HFF-Myc (cell line): Measurements from ENCODE around the gene MYEOV.

ENCODE experiments used
- DNase-seq: peaks from one replicate; pipeline ENCODE4 v3.0.0-alpha.2; 2011; ENCODE audit warnings: low read depth; ENCODE audit errors: extremely low read depth
- H3K4me3 ChIP-seq: replicated peaks from 2 replicates; pipeline ENCODE4 v1.5.1; 2011; ENCODE audit warnings: low read depth, mild to moderate bottlenecking, control low read depth, low read length
- TF ChIP-seq, protein P1 (sequence below): IDR thresholded peaks from 2 replicates; pipeline ENCODE4 v1.5.1; 2012; ENCODE audit warnings: mild to moderate bottlenecking, low read depth, low read length, control low read depth; ENCODE audit errors: missing control alignments

MYEOV gene

DNA sequence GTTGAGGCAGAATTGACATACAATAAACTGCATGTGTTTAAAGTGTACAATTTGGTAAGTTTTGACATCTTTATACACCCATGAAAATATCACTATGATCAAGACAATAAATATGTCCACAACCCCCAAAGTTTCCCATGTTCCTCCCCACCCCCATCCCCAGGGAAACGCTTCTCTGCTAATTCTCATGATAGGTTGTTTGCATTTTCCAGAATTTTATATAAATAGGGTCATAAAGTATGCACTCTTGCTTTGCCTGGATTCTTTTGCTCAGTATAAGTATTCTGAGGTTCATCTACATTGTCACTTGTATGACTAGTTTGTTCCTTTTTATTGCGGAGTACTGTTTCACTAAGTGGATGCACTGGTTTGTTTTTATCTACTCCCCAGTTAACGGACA lies 35.6 kb downstream of the MYEOV start:
- no peak for DNase-seq
- TF ChIP-seq, protein P1, sequence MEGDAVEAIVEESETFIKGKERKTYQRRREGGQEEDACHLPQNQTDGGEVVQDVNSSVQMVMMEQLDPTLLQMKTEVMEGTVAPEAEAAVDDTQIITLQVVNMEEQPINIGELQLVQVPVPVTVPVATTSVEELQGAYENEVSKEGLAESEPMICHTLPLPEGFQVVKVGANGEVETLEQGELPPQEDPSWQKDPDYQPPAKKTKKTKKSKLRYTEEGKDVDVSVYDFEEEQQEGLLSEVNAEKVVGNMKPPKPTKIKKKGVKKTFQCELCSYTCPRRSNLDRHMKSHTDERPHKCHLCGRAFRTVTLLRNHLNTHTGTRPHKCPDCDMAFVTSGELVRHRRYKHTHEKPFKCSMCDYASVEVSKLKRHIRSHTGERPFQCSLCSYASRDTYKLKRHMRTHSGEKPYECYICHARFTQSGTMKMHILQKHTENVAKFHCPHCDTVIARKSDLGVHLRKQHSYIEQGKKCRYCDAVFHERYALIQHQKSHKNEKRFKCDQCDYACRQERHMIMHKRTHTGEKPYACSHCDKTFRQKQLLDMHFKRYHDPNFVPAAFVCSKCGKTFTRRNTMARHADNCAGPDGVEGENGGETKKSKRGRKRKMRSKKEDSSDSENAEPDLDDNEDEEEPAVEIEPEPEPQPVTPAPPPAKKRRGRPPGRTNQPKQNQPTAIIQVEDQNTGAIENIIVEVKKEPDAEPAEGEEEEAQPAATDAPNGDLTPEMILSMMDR = no peak
- H3K4me3 ChIP-seq = no peak overlapping the region

DNA sequence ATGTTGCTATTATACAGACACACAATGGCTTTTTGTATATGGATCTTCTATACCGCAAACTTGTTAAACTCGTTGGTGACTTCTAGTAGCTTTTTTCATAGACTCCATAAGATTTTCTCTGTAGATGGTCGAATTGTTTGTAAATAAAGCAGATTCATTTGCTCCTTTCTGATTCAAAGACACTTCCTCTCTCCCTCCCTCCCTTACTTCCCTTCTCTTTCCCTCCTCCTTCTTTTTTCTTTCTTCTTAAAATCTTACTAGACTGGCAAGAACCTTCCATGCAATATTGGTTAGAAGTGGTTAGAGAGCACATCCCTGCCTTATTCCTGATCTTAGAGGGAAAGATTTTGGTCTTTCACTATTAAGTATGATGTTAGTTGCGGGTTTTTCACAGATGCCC lies 36.4 kb downstream of the MYEOV start:
- no peak for DNase-seq
- H3K4me3 ChIP-seq = no peak overlapping the region
- TF ChIP-seq, protein P1 = no peak

DNA sequence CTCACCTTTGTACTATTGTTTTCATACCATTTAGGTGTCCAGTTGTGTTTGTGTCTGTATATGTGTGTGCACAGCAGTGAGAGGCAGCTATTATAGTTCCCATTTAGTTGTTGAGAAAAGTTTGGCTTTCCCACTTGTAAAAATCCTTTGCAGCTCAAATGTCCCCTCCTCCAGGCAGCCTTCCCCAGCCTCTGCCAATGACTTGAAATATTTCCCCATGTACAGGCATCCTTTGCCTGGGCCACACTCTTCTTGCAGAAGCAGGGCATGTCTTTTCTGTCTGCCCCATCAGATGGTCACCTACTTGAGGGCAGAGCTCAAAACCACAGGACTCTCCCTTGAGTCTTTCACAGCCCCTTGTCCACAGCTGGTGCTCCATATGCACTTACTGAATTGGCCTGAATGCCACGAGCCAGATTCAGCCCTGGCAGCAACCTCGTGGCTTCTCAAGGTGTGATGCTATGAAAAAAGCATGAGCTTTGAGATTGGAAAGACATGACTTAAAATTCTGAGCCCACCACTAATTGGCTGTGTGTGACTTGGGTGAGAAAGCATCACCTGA lies 39.3 kb downstream of the MYEOV start:
- TF ChIP-seq, protein P1 = no peak
- DNase-seq = no peak
- no peak overlapping the region for H3K4me3 ChIP-seq

DNA sequence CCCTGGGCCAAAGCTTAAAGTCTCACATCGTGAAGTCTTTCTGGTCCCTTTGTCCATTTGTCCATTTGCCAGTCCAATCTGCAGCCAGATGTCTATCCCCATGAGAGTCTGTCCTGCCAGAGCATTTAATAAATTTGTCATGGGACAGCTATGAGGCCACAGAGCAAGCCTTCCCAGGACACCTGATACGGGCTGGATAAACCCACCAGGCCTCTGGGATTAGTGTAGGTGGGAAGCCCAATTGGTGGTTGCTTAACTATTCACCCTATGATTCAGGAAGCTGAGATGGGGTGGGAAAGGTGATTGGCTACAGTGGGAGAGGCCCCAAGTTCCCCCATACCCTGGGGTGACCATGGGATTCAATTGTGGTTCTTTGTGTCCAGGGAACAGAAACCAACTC lies 39.9 kb downstream of the MYEOV start:
- no peak overlapping the region for H3K4me3 ChIP-seq
- TF ChIP-seq, protein P1 = no peak
- no peak for DNase-seq

DNA sequence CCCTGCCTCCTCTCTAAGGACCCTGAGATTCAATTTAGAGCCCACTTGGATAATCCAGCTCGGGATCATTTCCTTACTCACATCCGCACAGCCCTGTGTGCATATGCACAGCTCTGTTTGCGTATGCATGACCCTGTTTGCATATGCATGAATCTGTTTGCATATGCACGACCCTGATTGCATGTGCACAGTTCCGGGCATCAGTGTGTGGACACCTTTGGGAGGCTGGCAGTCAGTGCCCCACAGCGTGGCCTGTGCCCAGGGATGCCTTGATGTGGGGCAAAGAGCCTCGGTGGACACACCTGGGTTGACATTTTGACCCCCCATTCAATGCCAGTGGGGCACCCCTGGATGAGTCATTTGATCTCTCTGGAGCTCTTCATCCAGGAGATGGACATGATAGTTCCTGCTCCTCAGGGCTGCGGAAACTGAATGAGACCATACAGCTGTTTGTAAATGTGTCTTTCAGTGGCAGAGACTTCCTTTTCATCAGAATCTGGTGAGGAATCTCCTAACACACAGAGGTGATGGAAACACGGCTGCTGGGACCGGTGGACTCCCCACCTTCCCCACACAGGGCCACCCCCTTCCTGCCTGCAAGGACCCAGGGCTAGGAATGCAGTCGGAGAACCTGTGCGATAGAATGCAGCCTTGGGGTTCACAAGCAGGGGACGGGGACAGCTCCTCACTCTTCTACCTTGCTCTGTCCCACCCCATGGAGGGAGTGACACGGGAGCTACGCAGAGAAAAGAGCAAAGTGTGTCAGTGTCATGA lies 41.2 kb downstream of the MYEOV start:
- DNase-seq = no peak
- TF ChIP-seq, protein P1 = no peak
- H3K4me3 ChIP-seq = no peak overlapping the region

DNA sequence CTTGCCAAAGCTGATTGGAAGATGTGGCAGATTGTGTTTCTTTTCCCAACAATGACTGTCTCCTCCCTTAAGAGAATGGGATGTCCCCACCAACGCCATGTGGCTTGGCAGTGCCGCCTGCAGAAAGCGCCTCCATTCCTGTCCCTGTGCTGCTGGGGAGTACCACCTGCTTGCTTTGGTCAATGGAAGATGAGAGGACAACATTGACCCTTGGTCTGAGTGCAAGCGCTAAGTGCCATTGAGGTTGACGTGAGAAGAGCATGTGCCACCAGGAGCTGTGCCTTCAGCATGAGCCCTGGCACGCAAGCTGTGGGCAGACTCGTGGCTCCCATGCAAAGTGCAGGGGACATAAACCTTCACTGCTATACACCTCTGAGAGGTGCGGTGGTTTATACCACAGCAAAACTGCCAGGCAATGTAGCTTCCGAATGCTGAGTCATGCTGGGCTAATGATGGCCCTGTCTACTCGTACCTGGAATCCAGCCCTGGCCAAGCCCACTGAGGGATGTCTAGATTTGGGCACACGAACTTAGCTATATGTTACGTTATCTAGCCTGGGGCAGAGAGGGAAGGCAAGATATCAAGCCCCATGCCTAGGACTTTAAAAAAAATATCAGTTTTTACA lies 41.9 kb downstream of the MYEOV start:
- no peak for DNase-seq
- TF ChIP-seq, protein P1 = no peak
- H3K4me3 ChIP-seq = no peak overlapping the region
